ENCODE measurements around the gene CASP14.
"Not testable (repeated sequence)": the region's sequence is repeated elsewhere in the genome, so short reads cannot be mapped to it uniquely, and the experiment has no call there.

CASP14 gene

GRCh38 chr19:15074371-15074770, 25.1 kb downstream of the CASP14 start:
- H3K27me3 ChIP-seq (ENCODE audit: control insufficient read depth in 1 of 2, insufficient read depth in 2 of 2, low read length in 2 of 2) = peaks cover 0 to 6% of the 10 kb centered on the region in 2 donors
- H3K27ac ChIP-seq (ENCODE audit: low read depth, low read length) = no peak overlapping the region
- no peaks in the 10 kb centered on the region for H3K4me1 ChIP-seq (ENCODE audit: insufficient read depth, low read length)
- no peak overlapping the region for H3K4me3 ChIP-seq (ENCODE audit: low read depth in 1 of 2, low read length in 2 of 2)
- no peak overlapping the region for H3K9ac ChIP-seq (ENCODE audit: low read length)
- no peaks in the 10 kb centered on the region for H3K36me3 ChIP-seq (ENCODE audit: insufficient read depth, low read length)
- no peaks in the 10 kb centered on the region for H3K9me3 ChIP-seq (ENCODE audit: low read length)

DNA sequence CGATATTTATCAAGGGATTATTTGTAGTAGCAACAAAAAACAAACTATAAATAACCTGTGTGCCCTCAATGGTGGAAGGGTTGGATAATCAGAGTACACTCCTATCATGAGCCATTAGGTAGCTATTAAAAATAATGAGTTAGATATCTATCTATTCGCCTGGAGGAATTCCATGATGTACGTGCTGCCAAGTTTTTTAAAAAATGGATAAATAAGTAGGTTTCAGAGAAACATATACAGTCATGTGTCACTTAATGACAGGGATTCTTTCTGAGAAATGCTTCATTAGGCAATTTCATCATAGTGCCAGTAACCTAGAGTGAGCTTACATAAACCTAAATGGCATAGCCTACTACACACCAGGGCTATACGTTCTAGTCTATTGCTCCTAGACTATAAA, 26.5 kb downstream of the CASP14 start:
- peaks cover 0 to 6% of the 10 kb centered on the region in 2 donors for H3K27me3 ChIP-seq (ENCODE audit: control insufficient read depth in 1 of 2, insufficient read depth in 2 of 2, low read length in 2 of 2)

DNA sequence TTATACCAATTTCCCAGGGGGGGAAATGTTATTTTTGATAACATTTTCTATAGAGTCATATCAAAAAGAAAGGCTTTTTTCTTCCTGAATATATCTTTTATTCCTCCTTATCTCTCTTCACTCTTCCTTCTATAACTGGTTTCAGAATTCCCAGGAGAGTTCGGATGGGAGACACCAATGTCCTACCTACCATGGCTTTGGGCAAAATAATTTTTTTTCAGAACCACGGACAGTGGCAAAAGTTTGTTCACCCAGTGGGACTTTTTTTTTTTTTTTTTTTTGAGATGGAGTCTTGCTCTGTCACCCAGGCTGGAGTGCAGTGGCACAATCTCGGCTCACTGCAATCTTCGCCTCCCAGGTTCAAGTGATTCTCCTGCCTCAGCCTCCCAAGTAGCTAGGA, 30.7 kb downstream of the CASP14 start:
- H3K27me3 ChIP-seq (ENCODE audit: control insufficient read depth in 1 of 2, insufficient read depth in 2 of 2, low read length in 2 of 2) = peaks cover 0 to 10% of the 10 kb centered on the region in 2 donors
- H3K36me3 ChIP-seq (ENCODE audit: insufficient read depth, low read length); H3K9me3 ChIP-seq (ENCODE audit: low read length); H3K27ac ChIP-seq (ENCODE audit: low read depth, low read length); H3K4me3 ChIP-seq (ENCODE audit: low read depth in 1 of 2, low read length in 2 of 2); H3K9ac ChIP-seq (ENCODE audit: low read length); H3K4me1 ChIP-seq (ENCODE audit: insufficient read depth, low read length): not testable (repeated sequence)

More for the DNA sequence above, 26.5 kb downstream of the CASP14 start:
- H3K27ac ChIP-seq (ENCODE audit: low read depth, low read length) = no peak overlapping the region
- H3K9ac ChIP-seq (ENCODE audit: low read length) = no peak overlapping the region
- H3K4me3 ChIP-seq (ENCODE audit: low read depth in 1 of 2, low read length in 2 of 2) = no peak overlapping the region
- no peaks in the 10 kb centered on the region for H3K4me1 ChIP-seq (ENCODE audit: insufficient read depth, low read length)
- H3K36me3 ChIP-seq (ENCODE audit: insufficient read depth, low read length) = no peaks in the 10 kb centered on the region
- H3K9me3 ChIP-seq (ENCODE audit: low read length) = no peaks in the 10 kb centered on the region

DNA sequence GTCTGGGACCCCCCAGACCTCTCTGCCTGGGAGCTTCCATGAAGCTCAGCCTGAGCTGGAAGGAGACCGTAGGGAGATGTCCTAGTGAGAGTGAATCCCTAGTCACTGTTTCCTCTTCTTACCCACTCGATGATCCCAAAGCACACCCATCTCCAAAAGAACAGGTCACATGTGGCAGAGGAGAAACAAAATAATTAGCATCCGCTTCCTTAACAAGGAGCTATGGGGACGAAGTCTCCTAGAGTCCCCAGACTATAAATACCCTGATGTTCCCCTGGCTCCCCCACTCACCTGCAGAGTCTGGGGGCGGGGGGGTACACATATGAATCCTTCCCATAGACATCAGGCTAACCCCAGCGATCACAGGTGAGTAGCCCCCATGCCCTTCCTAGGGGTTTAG, 32.6 kb downstream of the CASP14 start, which contains the start of gene OR1I1:
Gene OR1I1 (plus strand): TSS at position 301 of the 400 bp plus-strand sequence. CDS start 4,855 bp downstream, outside the sequence.
- H3K27me3 ChIP-seq (ENCODE audit: control insufficient read depth in 1 of 2, insufficient read depth in 2 of 2, low read length in 2 of 2) = peaks cover 0 to 10% of the 10 kb centered on the region in 2 donors
- H3K4me1 ChIP-seq (ENCODE audit: insufficient read depth, low read length) = no peaks in the 10 kb centered on the region
- no peak within 1 kb of the TSS for H3K9ac ChIP-seq (ENCODE audit: low read length)
- no peaks in the 10 kb centered on the region for H3K9me3 ChIP-seq (ENCODE audit: low read length)
- H3K4me3 ChIP-seq (ENCODE audit: low read depth in 1 of 2, low read length in 2 of 2) = no peak within 1 kb of the TSS
- no peaks in the 10 kb centered on the region for H3K36me3 ChIP-seq (ENCODE audit: insufficient read depth, low read length)
- H3K27ac ChIP-seq (ENCODE audit: low read depth, low read length) = no peak within 1 kb of the TSS

DNA sequence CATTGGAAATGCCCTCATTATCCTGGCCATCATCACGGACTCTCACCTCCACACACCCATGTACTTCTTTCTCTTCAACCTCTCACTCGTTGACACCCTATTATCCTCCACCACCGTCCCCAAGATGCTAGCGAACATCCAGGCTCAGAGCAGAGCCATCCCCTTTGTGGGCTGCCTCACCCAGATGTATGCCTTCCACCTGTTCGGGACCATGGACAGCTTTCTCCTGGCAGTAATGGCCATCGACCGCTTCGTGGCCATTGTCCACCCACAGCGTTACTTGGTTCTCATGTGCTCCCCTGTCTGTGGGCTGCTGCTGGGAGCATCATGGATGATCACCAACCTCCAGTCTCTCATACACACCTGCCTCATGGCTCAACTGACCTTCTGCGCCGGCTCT, 37.9 kb downstream of the CASP14 start:
- Histone ChIP-seq H3K4me1 (ENCODE audit: insufficient read depth, low read length) (peaks cover 3% of the 10 kb centered on the region), H3K9me3 (ENCODE audit: low read length) (no peaks in the 10 kb centered on the region), H3K4me3 (ENCODE audit: low read depth in 1 of 2, low read length in 2 of 2) (no peak overlapping the region), H3K36me3 (ENCODE audit: insufficient read depth, low read length) (no peaks in the 10 kb centered on the region), H3K27me3 (ENCODE audit: control insufficient read depth in 1 of 2, insufficient read depth in 2 of 2, low read length in 2 of 2) (peaks cover 0 to under 1% of the 10 kb centered on the region in 2 donors), H3K9ac (ENCODE audit: low read length) (no peak overlapping the region), H3K27ac (ENCODE audit: low read depth, low read length) (no peak overlapping the region)

DNA sequence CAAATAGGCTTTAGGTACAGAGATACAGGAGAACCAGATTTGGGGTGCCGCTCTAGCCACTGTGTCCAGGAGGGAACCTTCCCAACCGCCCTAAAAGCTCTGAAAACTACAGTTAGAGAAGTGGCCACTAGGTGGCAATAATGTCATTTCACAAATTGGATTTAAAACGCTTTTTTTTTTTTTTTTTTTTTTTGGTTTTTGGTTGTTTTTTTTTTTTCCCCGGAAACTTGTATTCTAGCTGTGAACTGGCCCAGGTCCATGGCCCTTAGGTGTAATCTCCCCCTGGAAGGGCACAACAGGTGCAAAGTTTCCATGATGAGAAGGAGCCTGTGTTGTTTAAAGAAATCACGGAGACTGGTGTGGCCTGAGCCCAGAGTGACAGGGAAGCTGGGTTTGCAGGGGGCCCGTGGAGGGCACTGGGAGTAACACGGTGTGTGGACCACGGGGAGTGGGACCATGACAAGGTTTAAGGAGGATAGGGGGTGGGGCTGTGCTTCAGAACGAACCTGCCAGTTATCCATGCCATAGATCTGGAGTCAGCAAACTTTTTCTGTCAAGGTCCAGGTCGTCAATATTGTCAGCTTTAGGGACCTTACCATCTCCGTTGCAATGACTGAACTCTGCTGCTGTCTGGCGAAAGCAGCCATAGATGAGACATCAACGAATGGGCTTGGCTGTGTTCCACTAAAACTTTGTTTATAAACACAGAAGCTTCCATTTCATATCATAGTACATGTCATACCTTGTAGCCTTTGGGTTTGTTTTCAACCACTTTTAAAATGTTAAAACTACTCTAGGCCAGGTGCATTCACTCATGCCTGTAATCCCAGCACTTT, 42.9 kb downstream of the CASP14 start:
- no peak overlapping the region for H3K9ac ChIP-seq (ENCODE audit: low read length)
- no peak overlapping the region for H3K27ac ChIP-seq (ENCODE audit: low read depth, low read length)
- H3K36me3 ChIP-seq (ENCODE audit: insufficient read depth, low read length) = no peaks in the 10 kb centered on the region
- H3K4me1 ChIP-seq (ENCODE audit: insufficient read depth, low read length) = peaks cover 6% of the 10 kb centered on the region
- no peaks in the 10 kb centered on the region for H3K9me3 ChIP-seq (ENCODE audit: low read length)
- no peaks in the 10 kb centered on the region for H3K27me3 ChIP-seq (ENCODE audit: control insufficient read depth in 1 of 2, insufficient read depth in 2 of 2, low read length in 2 of 2)
- H3K4me3 ChIP-seq (ENCODE audit: low read depth in 1 of 2, low read length in 2 of 2) = no peak overlapping the region

GRCh38 chr19:15093001-15093400, 43.7 kb downstream of the CASP14 start:
- no peaks in the 10 kb centered on the region for H3K36me3 ChIP-seq (ENCODE audit: insufficient read depth, low read length)
- H3K9me3 ChIP-seq (ENCODE audit: low read length) = no peaks in the 10 kb centered on the region
- H3K27ac ChIP-seq (ENCODE audit: low read depth, low read length) = no peak overlapping the region
- no peak overlapping the region for H3K9ac ChIP-seq (ENCODE audit: low read length)
- H3K27me3 ChIP-seq (ENCODE audit: control insufficient read depth in 1 of 2, insufficient read depth in 2 of 2, low read length in 2 of 2) = no peaks in the 10 kb centered on the region
- H3K4me1 ChIP-seq (ENCODE audit: insufficient read depth, low read length) = peaks cover 6% of the 10 kb centered on the region
- H3K4me3 ChIP-seq (ENCODE audit: low read depth in 1 of 2, low read length in 2 of 2) = no peak overlapping the region

DNA sequence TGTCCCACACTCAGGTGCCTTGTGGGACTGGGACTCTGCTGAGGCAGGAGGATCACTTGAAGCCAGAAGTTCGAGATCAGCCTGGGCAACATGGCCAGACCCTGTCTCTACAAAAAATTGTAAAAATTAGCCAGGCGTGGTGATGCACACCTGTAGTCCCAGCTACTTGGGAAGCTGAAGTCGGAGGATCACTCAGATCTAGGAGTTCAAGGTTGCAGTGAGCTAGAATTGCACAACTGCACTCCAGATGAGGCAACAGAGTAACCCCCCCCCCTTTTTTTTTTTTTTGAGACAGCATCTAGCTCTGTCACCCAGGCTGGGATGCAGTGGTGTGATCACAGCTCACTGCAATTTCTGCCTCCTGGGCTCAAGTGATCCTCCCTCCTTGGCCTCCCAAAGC, 46.9 kb downstream of the CASP14 start:
- H3K9ac ChIP-seq (ENCODE audit: low read length) = no peak overlapping the region
- H3K9me3 ChIP-seq (ENCODE audit: low read length) = no peaks in the 10 kb centered on the region
- H3K4me3 ChIP-seq (ENCODE audit: low read depth in 1 of 2, low read length in 2 of 2) = no peak overlapping the region
- H3K36me3 ChIP-seq (ENCODE audit: insufficient read depth, low read length) = no peaks in the 10 kb centered on the region
- H3K27me3 ChIP-seq (ENCODE audit: control insufficient read depth in 1 of 2, insufficient read depth in 2 of 2, low read length in 2 of 2) = no peaks in the 10 kb centered on the region
- H3K4me1 ChIP-seq (ENCODE audit: insufficient read depth, low read length) = peaks cover 6% of the 10 kb centered on the region
- H3K27ac ChIP-seq (ENCODE audit: low read depth, low read length) = no peak overlapping the region

GRCh38 chr19:15097980-15098379, 48.7 kb downstream of the CASP14 start:
- H3K9ac ChIP-seq (ENCODE audit: low read length); H3K36me3 ChIP-seq (ENCODE audit: insufficient read depth, low read length); H3K27me3 ChIP-seq (ENCODE audit: control insufficient read depth in 1 of 2, insufficient read depth in 2 of 2, low read length in 2 of 2); H3K9me3 ChIP-seq (ENCODE audit: low read length); H3K4me3 ChIP-seq (ENCODE audit: low read depth in 1 of 2, low read length in 2 of 2); H3K4me1 ChIP-seq (ENCODE audit: insufficient read depth, low read length); H3K27ac ChIP-seq (ENCODE audit: low read depth, low read length): not testable (repeated sequence)

GRCh38 chr19:15098460-15098859, 49.2 kb downstream of the CASP14 start:
- Histone ChIP-seq H3K4me3 (ENCODE audit: low read depth in 1 of 2, low read length in 2 of 2) (no peak overlapping the region), H3K4me1 (ENCODE audit: insufficient read depth, low read length) (no peaks in the 10 kb centered on the region), H3K36me3 (ENCODE audit: insufficient read depth, low read length) (no peaks in the 10 kb centered on the region), H3K27ac (ENCODE audit: low read depth, low read length) (no peak overlapping the region), H3K9ac (ENCODE audit: low read length) (no peak overlapping the region), H3K27me3 (ENCODE audit: control insufficient read depth in 1 of 2, insufficient read depth in 2 of 2, low read length in 2 of 2) (no peaks in the 10 kb centered on the region), H3K9me3 (ENCODE audit: low read length) (no peaks in the 10 kb centered on the region)

GRCh38 chr19:15099017-15099582, 49.8 kb downstream of the CASP14 start:
- Histone ChIP-seq H3K4me1 (ENCODE audit: insufficient read depth, low read length) (no peaks in the 10 kb centered on the region), H3K36me3 (ENCODE audit: insufficient read depth, low read length) (no peaks in the 10 kb centered on the region), H3K4me3 (ENCODE audit: low read depth in 1 of 2, low read length in 2 of 2) (no peak overlapping the region), H3K9me3 (ENCODE audit: low read length) (no peaks in the 10 kb centered on the region), H3K27me3 (ENCODE audit: control insufficient read depth in 1 of 2, insufficient read depth in 2 of 2, low read length in 2 of 2) (no peaks in the 10 kb centered on the region), H3K27ac (ENCODE audit: low read depth, low read length) (no peak overlapping the region), H3K9ac (ENCODE audit: low read length) (no peak overlapping the region)
